A673 (cell line): ENCODE results near the gene INSRR. TPM values are rescaled to one million over a fixed set of nuclear protein-coding genes. Genes with fewer than 3 reads are reported as not detected.

ENCODE experiments used
- BruUV-seq: library from RNA; stranded (reverse); fragments of 400-500 nt; replicated peaks from 2 replicates; lab custom pipeline; 2021; lab: Mats Ljungman, UMichigan
- CTCF ChIA-PET: fragments of 300-600 bp; sonication (Branson Sonifier 250); formaldehyde crosslinking; loops from one replicate; lab custom pipeline; 2022; ENCODE audit warnings: antibody characterized with exemption; lab: Charles Lee
- POLR2A ChIA-PET: fragments of 300-600 bp; sonication (Branson Sonifier 250); formaldehyde crosslinking; loops from one replicate; lab custom pipeline; 2022; ENCODE audit warnings: antibody characterized with exemption; ENCODE audit not compliant: low non-redundant PET; lab: Charles Lee
- DNase-seq: peaks from one replicate; pipeline ENCODE4 v3.0.0-alpha.2; 2015; ENCODE audit warnings: low spot score
- H3K27ac ChIP-seq: fragments of 200-600 bp; sonication (generic); 2 replicates; pipeline ENCODE4 v1.5.1; 2016; ENCODE audit warnings: mixed run types, low read depth, mild to moderate bottlenecking, mixed read lengths, antibody characterized with exemption, low read length; ENCODE audit not compliant: poor library complexity, severe bottlenecking
- H3K27me3 ChIP-seq: fragments of 200-600 bp; sonication (generic); replicated peaks from 2 replicates; pipeline ENCODE4 v1.6.1; 2017; ENCODE audit warnings: mixed run types, low read depth, mild to moderate bottlenecking, mixed read lengths, antibody characterized with exemption, low read length; ENCODE audit not compliant: insufficient read depth, poor library complexity
- H3K36me3 ChIP-seq: fragments of 200-600 bp; sonication (generic); 2 replicates; pipeline ENCODE4 v1.6.1; 2016; ENCODE audit warnings: mixed run types, mild to moderate bottlenecking, mixed read lengths, antibody characterized with exemption, low read length; ENCODE audit not compliant: insufficient read depth, poor library complexity, severe bottlenecking
- H3K4me1 ChIP-seq: fragments of 200-600 bp; sonication (generic); 2 replicates; pipeline ENCODE4 v1.6.1; 2017; ENCODE audit warnings: mixed run types, mild to moderate bottlenecking, mixed read lengths, antibody characterized with exemption, low read length; ENCODE audit not compliant: insufficient read depth, poor library complexity, severe bottlenecking
- H3K4me3 ChIP-seq: fragments of 200-600 bp; sonication (generic); 2 replicates; pipeline ENCODE4 v1.5.1; 2016; ENCODE audit warnings: low read depth, mixed run types, mild to moderate bottlenecking, mixed read lengths, low read length; ENCODE audit not compliant: poor library complexity, severe bottlenecking
- H3K9me3 ChIP-seq: fragments of 200-600 bp; sonication (generic); 2 replicates; pipeline ENCODE4 v1.6.1; 2016; ENCODE audit warnings: mixed run types, low read depth, mild to moderate bottlenecking, mixed read lengths, antibody characterized with exemption, low read length; ENCODE audit not compliant: poor library complexity, severe bottlenecking
- CTCF ChIP-seq: fragments of 300-800, 200-600 bp; sonication (generic); conservative IDR thresholded peaks from 2 replicates; pipeline ENCODE4 v1.5.1; 2017; ENCODE audit warnings: low read depth, mild to moderate bottlenecking, antibody characterized with exemption, low read length, moderate library complexity, mixed read lengths
- EZH2 ChIP-seq: fragments of 200-600 bp; sonication (generic); IDR thresholded peaks from 2 replicates; pipeline ENCODE4 v1.6.1; 2017; ENCODE audit warnings: borderline replicate concordance, low read depth, mild to moderate bottlenecking, mixed read lengths, antibody characterized with exemption, low read length; ENCODE audit not compliant: poor library complexity, severe bottlenecking
- intact Hi-C: fragments of 100-400 bp; cut with micrococcal nuclease; formaldehyde crosslinking; loops from one replicate; pipeline ENCODE4 v1.10.0; 2022; ENCODE audit not compliant: unreplicated experiment
- total RNA-seq: library from RNA; stranded (reverse); gene quantifications from 2 replicates; pipeline ENCODE4 v1.2.3, GENCODE V29; 2021

The INSRR gene
- total RNA-seq, 1 experiment from 2014 or later = 0.15 TPM

GRCh38 chr1:156811168-156811567, 47.7 kb downstream of the INSRR start:
- POLR2A ChIA-PET = no interaction called here
- Histone ChIP-seq H3K4me1 (peaks cover 29% of the 10 kb centered on the region), H3K9me3 (no peaks in the 10 kb centered on the region), H3K27me3 (no peaks in the 10 kb centered on the region), H3K4me3 (no peak overlapping the region), H3K36me3 (no peaks in the 10 kb centered on the region), H3K27ac (no peak overlapping the region)
- BruUV-seq = no TSS peak
- DNase-seq = no peak
- intact Hi-C loops = no loop called here
- TF ChIP-seq EZH2 = no peak
- TF ChIP-seq CTCF = no peak
- CTCF ChIA-PET = no interaction called here

- Histone ChIP-seq H3K9me3 (no peaks in the 10 kb centered on the region), H3K4me3 (no peak overlapping the region), H3K27ac (peak overlapping the region; percentile 36), H3K4me1 (peaks cover 38% of the 10 kb centered on the region), H3K27me3 (no peaks in the 10 kb centered on the region), H3K36me3 (no peaks in the 10 kb centered on the region)
- POLR2A ChIA-PET = no interaction called here
- no TSS peak for BruUV-seq
- DNase-seq = no peak
- CTCF ChIA-PET = no interaction called here
- no peak for TF ChIP-seq CTCF
- intact Hi-C loops = no loop called here
Observed at GRCh38 chr1:156809711-156810366, 49.1 kb downstream of the INSRR start.

- Histone ChIP-seq H3K27ac (peak overlapping the region; percentile 36), H3K9me3 (no peaks in the 10 kb centered on the region), H3K4me1 (peaks cover 40% of the 10 kb centered on the region), H3K36me3 (no peaks in the 10 kb centered on the region), H3K27me3 (no peaks in the 10 kb centered on the region), H3K4me3 (no peak overlapping the region)
- POLR2A ChIA-PET = no interaction called here
- CTCF ChIA-PET = no interaction called here
- no peak for TF ChIP-seq EZH2
- no peak for TF ChIP-seq CTCF
- DNase-seq = no peak
- no TSS peak for BruUV-seq
- intact Hi-C loops = no loop called here
Observed at GRCh38 chr1:156809281-156809680, 49.6 kb downstream of the INSRR start.
